IMR-90 (cell line): ENCODE results near the gene ZNF614. TPM values are rescaled to one million over a fixed set of nuclear protein-coding genes. Genes with fewer than 3 reads are reported as not detected.

Source experiments
- ATAC-seq: fragments of 200-7000 bp; cut with Tn5 transposase; 2 replicates; pipeline ENCODE4 v1.9.1; 2020; ENCODE audit warnings: low read depth, mild to moderate bottlenecking, moderate library complexity
- BruUV-seq: library from RNA; stranded (reverse); fragments of 400-500 nt; replicated peaks from 2 replicates; lab custom pipeline; 2021; lab: Mats Ljungman, UMichigan
- CTCF ChIA-PET: fragments of 300-600 bp; formaldehyde crosslinking; extraction: SDS; loops from one replicate; lab custom pipeline; 2021; ENCODE audit warnings: antibody characterized with exemption; lab: Yijun Ruan, JAX
- POLR2A ChIA-PET: fragments of 300-600 bp; sonication (Branson Sonifier 250); formaldehyde crosslinking; loops from one replicate; lab custom pipeline; 2022; ENCODE audit warnings: antibody characterized with exemption; ENCODE audit not compliant: unreplicated experiment; lab: Charles Lee
- DNase-seq: peaks from one replicate; pipeline ENCODE4 v3.0.0; 2013
- H2AFZ ChIP-seq: replicated peaks from 2 replicates; pipeline ENCODE3; 2013; ENCODE audit warnings: low read length, mild to moderate bottlenecking; ENCODE audit not compliant: poor library complexity
- H2AK5ac ChIP-seq: 2 replicates; pipeline ENCODE4 v1.6.1; 2013; ENCODE audit warnings: low read depth, low read length, inconsistent platforms
- H2AK9ac ChIP-seq: replicated peaks from 2 replicates; pipeline ENCODE3; 2013; ENCODE audit warnings: mild to moderate bottlenecking, low read depth, low read length, moderate library complexity; ENCODE audit not compliant: poor library complexity
- H2BK120ac ChIP-seq: 2 replicates; pipeline ENCODE4 v1.6.1; 2013; ENCODE audit warnings: low read depth, low read length, inconsistent platforms
- H2BK15ac ChIP-seq: 3 replicates; pipeline ENCODE4 v1.6.1; 2013; ENCODE audit warnings: low read depth, low read length, inconsistent platforms
- H2BK20ac ChIP-seq: 2 replicates; pipeline ENCODE4 v1.6.1; 2013; ENCODE audit warnings: low read depth, mild to moderate bottlenecking, inconsistent platforms, low read length, moderate library complexity
- H2BK5ac ChIP-seq: 2 replicates; pipeline ENCODE4 v1.6.1; 2013; ENCODE audit warnings: mild to moderate bottlenecking, low read depth, low read length, inconsistent platforms; ENCODE audit not compliant: poor library complexity, severe bottlenecking
- H3K14ac ChIP-seq: replicated peaks from 2 replicates; pipeline ENCODE4 v1.6.1; 2013; ENCODE audit warnings: low read depth, low read length, inconsistent platforms
- H3K18ac ChIP-seq: 2 replicates; pipeline ENCODE4 v1.6.1; 2013; ENCODE audit warnings: low read depth, low read length, control low read depth
- H3K23ac ChIP-seq: 2 replicates; pipeline ENCODE4 v1.6.1; 2013; ENCODE audit warnings: low read depth, low read length, inconsistent platforms
- H3K27ac ChIP-seq: 2 replicates; pipeline ENCODE4 v1.5.1; 2013; ENCODE audit warnings: mild to moderate bottlenecking, control low read depth, low read length; ENCODE audit not compliant: insufficient read depth
- H3K27me3 ChIP-seq: 2 replicates; pipeline ENCODE4 v1.6.1; 2013; ENCODE audit warnings: low read length; ENCODE audit not compliant: control insufficient read depth, insufficient read depth
- H3K36me3 ChIP-seq: 2 replicates; pipeline ENCODE4 v1.6.1; 2013; ENCODE audit warnings: low read length, mixed read lengths; ENCODE audit not compliant: control insufficient read depth, insufficient read depth
- H3K4ac ChIP-seq: 2 replicates; pipeline ENCODE4 v1.6.1; 2013; ENCODE audit warnings: low read depth, low read length, inconsistent platforms
- H3K4me1 ChIP-seq: 2 replicates; pipeline ENCODE4 v1.6.1; 2013; ENCODE audit warnings: low read length, mixed read lengths; ENCODE audit not compliant: control insufficient read depth, insufficient read depth
- H3K4me2 ChIP-seq: 2 replicates; pipeline ENCODE4 v1.6.1; 2013; ENCODE audit warnings: low read depth, mild to moderate bottlenecking, control low read depth, low read length, moderate library complexity
- H3K4me3 ChIP-seq: 2 replicates; pipeline ENCODE4 v1.5.1; 2013; ENCODE audit warnings: low read depth, mild to moderate bottlenecking, control low read depth, low read length, moderate library complexity; ENCODE audit not compliant: insufficient read depth
- H3K56ac ChIP-seq: 2 replicates; pipeline ENCODE4 v1.6.1; 2013; ENCODE audit warnings: low read length, inconsistent platforms; ENCODE audit not compliant: insufficient read depth; ENCODE audit errors: extremely low read depth
- H3K79me1 ChIP-seq, 2 experiments: 2 replicates each; pipeline ENCODE4 v1.6.1; 2013; ENCODE audit warnings: low read length in 2 of 2, inconsistent platforms in 1 of 2, low read depth in 1 of 2
- H3K9ac ChIP-seq: 2 replicates; pipeline ENCODE4 v1.6.1; 2013; ENCODE audit warnings: low read depth, low read length, control low read depth
- H3K9me1 ChIP-seq: 2 replicates; pipeline ENCODE4 v1.6.1; 2013; ENCODE audit warnings: low read length, inconsistent platforms; ENCODE audit not compliant: insufficient read depth
- H3K9me3 ChIP-seq: 2 replicates; pipeline ENCODE4 v1.6.1; 2013; ENCODE audit warnings: low read length; ENCODE audit not compliant: control insufficient read depth, insufficient read depth
- H4K20me1 ChIP-seq: 2 replicates; pipeline ENCODE4 v1.6.1; 2013; ENCODE audit warnings: low read length, inconsistent platforms; ENCODE audit not compliant: insufficient read depth
- H4K5ac ChIP-seq: 2 replicates; pipeline ENCODE4 v1.6.1; 2013; ENCODE audit warnings: mild to moderate bottlenecking, low read depth, low read length, control low read depth
- H4K8ac ChIP-seq, 2 experiments: 2 replicates each; pipeline ENCODE4 v1.6.1; 2013; ENCODE audit warnings: low read depth in 2 of 2, low read length in 2 of 2, control low read depth in 1 of 2, inconsistent platforms in 1 of 2
- H4K91ac ChIP-seq: 2 replicates; pipeline ENCODE4 v1.6.1; 2013; ENCODE audit warnings: low read depth, low read length, inconsistent platforms; ENCODE audit not compliant: insufficient read depth
- MAZ ChIP-seq: IDR thresholded peaks from 2 replicates; pipeline ENCODE4 v1.6.1; 2012; ENCODE audit warnings: low read depth, mild to moderate bottlenecking, low read length, improper control_type of control experiment, moderate library complexity, borderline replicate concordance
- MXI1 ChIP-seq: IDR thresholded peaks from 2 replicates; pipeline ENCODE4 v1.6.1; 2012; ENCODE audit warnings: low read depth, mild to moderate bottlenecking, low read length, moderate library complexity, borderline replicate concordance
- POLR2A ChIP-seq: IDR thresholded peaks from 2 replicates; pipeline ENCODE4 v1.6.1; 2012; ENCODE audit warnings: mild to moderate bottlenecking, low read depth, low read length
- USF2 ChIP-seq: fragments of 150-350 bp; IDR thresholded peaks from 2 replicates; pipeline ENCODE4 v1.6.1; 2017; ENCODE audit warnings: mild to moderate bottlenecking, antibody characterized with exemption, low read length, low read depth
- WGBS, 2 experiments: methylation state at CpG; one replicate each; pipeline versions ENCODE4 v1.1.5 to v1.1.7; 2013; ENCODE audit warnings: missing lambda C conversion rate in 2 of 2; ENCODE audit not compliant: insufficient read length in 1 of 2; ENCODE audit errors: extremely low coverage in 2 of 2; 5-methylcytosine and 5-hydroxymethylcytosine counted together
- dilution Hi-C: fragments of 300-500 bp; cut with HindIII; formaldehyde crosslinking; loops from one replicate; pipeline ENCODE4 v1.14.3; 2018; ENCODE audit warnings: low sequenced_read_pairs; ENCODE audit not compliant: unreplicated experiment
- in situ Hi-C: fragments of 300-500 bp; cut with MboI; formaldehyde crosslinking; loops from 3 replicates; pipeline ENCODE4 v1.14.3; 2019; ENCODE audit warnings: low sequenced_read_pairs, inconsistent platforms, mixed read lengths
- intact Hi-C: fragments of 100-400 bp; cut with micrococcal nuclease; formaldehyde crosslinking; loops from 2 replicates; pipeline ENCODE4 v1.10.0; 2022
- polyA plus RNA-seq, 3 experiments: library from polyadenylated mRNA; depleted of rRNA; stranded (reverse); fragments of >200 nt; gene quantifications; 2 replicates each; pipeline ENCODE4 v1.2.3, GENCODE V29; 2012; ENCODE audit warnings: low replicate concordance in 1 of 3
- total RNA-seq: library from RNA; depleted of rRNA; stranded (reverse); fragments of >200 nt; gene quantifications from 2 replicates; pipeline ENCODE4 v1.2.3, GENCODE V29; 2012

ZNF614 gene
- total and polyA plus RNA-seq, 2 of the 4 experiments (the other 2 are of a cell fraction) = 3.4 to 12.4 TPM

- CTCF ChIA-PET = no interaction called here
Measured at GRCh38 chr19:52010674-52011073, 17.5 kb downstream of the ZNF614 start.

More at GRCh38 chr19:52010674-52011073, 17.5 kb downstream of the ZNF614 start:
- Histone ChIP-seq H2AK5ac (no peak overlapping the region), H3K9me3 (peaks cover 2% of the 10 kb centered on the region), H3K36me3 (peaks cover 11% of the 10 kb centered on the region), H3K9me1 (no peaks in the 10 kb centered on the region), H4K5ac (no peak overlapping the region), H3K79me1 (peaks cover 13 to 14% of the 10 kb centered on the region in 2 experiments), H4K8ac (no peak overlapping the region), H2AFZ (no peak overlapping the region), H3K18ac (no peak overlapping the region), H2BK5ac (no peak overlapping the region), H3K27ac (no peak overlapping the region), H3K4ac (no peak overlapping the region), H3K27me3 (no peaks in the 10 kb centered on the region), H4K20me1 (no peaks in the 10 kb centered on the region), H2AK9ac (no peak overlapping the region), H3K4me2 (no peak overlapping the region), H3K4me1 (no peaks in the 10 kb centered on the region), H4K91ac (no peak overlapping the region), H2BK20ac (no peak overlapping the region), H3K4me3 (no peak overlapping the region), H3K14ac (no peak overlapping the region), H3K56ac (no peak overlapping the region), H2BK120ac (no peak overlapping the region), H3K23ac (no peak overlapping the region), H3K9ac (no peak overlapping the region), H2BK15ac (no peak overlapping the region)
- ATAC-seq (no peak), DNase-seq (no peak)
- no TSS peak for BruUV-seq
- intact Hi-C loops (no loop called here), dilution Hi-C loops (no loop called here), in situ Hi-C loops (no loop called here)
- TF ChIP-seq MXI1 = no peak
- TF ChIP-seq POLR2A = no peak
- no peak for TF ChIP-seq MAZ
- no peak for TF ChIP-seq USF2
- no CpG with 5 or more reads among the region's 1 CpG for WGBS, 2 experiments
- POLR2A ChIA-PET = no interaction called here
